ENCODE results near the gene UNC119.
A peak's percentile ranks its signal among the peaks of the same experiment; 100 is the strongest.

Gene UNC119

DNA sequence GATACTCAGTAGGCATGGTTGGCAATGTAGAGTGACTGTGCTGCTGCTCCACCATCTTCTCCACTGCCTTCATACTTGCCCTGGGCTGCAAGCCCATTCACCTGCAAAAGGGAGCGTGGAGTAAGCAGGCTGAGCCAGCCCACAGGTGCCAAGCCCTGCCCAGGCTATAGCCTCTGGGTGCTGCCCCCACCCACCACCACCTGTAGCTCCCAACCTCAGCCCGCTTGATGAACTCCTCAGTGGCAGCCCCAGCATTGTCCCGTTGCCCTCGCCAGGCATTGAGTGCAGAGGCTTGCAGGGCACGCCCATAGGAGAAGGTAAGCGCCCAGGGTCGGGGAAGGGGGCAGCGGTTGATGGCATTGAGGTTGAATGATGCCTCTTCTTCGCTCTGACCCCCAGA, 21.1 kb upstream of the UNC119 start:
- DNase-seq (ENCODE audit: extremely low read depth in 1 of 2, low read depth in 1 of 2), result no peak

DNA sequence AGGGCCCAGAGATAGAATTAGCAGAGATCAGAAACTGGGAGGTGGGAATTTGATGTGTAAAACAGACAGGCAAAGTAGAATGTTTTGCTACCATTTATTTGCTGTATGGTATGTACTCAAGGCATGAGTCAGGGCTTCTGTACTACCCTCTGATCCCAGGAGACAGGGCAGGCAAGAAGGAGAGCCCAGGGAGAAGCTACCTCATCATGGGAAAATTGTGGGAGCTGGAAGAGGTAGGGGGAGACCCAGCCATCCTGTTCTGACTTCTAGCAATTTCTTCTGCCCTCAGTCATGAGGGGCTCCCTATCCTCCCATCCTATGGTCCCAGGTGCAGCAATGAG, 20.6 kb upstream of the UNC119 start:
- DNase-seq (ENCODE audit: extremely low read depth in 1 of 2, low read depth in 1 of 2), result no peak

DNA sequence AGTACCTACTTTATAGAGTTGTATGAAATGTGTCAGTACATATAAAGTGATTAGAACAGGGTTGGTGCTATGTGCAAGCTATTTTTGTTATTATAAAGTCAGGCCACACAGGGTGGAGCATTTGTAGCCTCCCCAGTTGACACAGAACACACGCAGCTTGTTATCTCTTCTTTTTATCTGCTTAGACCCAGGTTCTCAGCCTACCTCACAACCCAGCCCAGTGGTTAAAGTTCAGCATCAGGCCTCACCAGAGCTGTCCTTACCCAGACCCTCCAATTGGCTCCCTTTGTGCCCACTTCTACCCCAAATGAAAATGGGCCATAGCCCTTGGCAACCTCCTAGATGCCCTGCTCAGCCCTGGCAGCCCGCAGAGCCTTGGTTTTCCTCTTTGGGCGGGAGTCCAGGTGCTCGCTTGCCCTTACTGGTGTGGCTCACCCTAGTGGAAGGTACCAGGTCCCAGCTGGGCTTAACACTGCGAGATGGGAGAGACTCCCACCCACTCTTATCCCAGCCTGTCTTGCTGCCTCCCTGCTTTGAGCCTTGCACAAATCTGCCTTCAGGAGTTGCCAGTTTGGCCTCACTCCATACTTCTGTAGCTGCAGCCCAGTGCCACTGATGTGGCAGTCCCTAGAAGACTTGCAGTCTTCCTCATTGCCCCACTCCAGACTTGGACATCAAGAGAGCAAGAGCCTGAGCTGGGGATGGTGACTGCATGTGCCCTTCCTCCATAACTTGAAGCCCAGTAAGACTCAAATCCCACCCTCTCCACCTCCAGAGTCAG, 20.0 kb upstream of the UNC119 start:
- DNase-seq (ENCODE audit: extremely low read depth in 1 of 2, low read depth in 1 of 2), result no peak

DNA sequence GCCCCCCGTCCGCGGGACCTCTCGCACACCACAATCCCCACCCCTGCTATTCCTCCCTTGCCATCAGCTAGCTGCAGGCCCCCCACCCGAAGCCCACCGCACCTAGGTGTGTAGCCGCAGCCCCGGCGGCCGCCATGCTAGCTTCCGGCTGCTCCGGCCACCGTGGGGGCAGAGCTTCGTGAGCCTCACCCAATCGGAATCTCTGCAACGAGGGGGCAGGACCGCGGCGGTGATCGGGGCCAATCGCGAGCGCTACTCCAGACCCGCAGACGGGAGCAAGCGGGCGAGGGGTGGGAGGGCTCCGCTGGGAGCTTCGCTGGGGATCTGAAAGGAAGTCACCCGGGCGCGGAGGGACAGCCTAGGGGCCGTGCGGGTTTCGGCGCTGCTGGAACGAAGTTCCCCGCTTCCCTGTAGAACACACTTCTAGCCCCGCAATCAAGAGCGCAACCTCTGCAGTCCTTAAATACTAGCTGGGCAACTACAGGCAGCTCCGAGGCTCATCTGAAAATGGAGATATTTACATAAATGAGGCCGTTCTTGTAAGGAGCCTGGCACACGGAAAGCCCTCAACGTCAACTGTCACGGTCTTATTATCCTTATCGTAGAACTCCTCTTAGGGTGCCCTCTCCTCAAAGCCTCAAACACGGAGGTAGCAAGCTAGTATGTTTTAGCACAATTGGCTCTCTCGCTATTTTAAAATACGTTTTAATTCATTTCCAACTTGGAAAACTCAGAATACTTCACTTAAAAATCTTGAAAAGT, 19.1 kb upstream of the UNC119 start, which contains the start of gene PIGS:
PIGS (minus strand) TSS at position 164 of the 762 bp plus-strand sequence; CDS start at position 136, 28 bp downstream.
- DNase-seq (ENCODE audit: extremely low read depth in 1 of 2, low read depth in 1 of 2), result peak; percentile 89 to 93

DNA sequence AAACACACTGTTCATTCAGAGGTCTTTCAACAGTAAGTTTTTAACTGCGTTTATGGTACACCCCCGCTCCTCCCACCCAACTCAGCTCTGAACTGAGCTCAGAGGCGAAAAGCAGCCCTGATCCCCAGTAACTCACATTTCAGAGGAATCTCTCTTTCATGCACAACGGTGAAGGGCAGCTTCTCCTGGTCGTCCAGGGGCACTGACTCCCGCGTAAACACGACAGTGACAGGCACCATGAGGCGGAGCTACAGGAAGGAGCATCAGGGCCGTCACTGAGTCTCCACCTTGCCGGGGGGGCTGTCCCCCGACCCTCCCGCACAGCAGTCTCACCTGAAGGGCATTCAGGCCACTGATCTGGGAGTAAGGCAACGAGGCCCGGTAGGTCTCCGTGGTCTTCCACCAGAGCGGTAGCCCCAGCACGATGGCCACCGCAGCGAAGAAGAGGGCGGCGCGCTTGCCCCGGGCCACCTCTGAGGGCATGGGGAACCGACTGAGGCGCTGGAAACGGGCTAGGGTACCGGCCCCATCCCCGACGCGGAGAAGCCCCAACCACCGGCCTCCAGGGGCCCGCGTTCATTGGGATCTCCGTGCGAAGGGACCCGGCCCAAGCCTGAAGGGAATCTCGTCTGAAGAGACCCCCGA, 18.4 kb upstream of the UNC119 start:
- DNase-seq (ENCODE audit: extremely low read depth in 1 of 2, low read depth in 1 of 2), result no peak

DNA sequence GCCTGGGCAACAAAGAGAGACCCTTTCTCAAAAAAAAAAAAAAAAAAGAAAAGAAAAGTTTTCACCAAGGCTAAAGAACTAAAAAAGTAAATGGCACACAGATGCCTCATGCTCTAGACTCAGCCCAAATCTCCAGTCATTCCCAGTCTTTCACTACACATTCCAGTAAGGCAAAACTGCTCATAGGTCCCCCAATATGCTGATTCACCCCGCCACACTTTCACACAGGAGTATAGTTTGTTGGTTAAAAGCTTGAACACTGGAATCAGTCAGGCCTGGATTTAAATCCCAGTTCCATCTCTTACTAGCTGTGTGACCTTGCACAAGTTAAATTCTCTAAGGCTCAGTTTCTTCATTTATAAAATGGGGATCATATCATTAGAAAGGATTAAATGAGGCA, 17.0 kb upstream of the UNC119 start:
- no peak for DNase-seq (ENCODE audit: extremely low read depth in 1 of 2, low read depth in 1 of 2)

DNA sequence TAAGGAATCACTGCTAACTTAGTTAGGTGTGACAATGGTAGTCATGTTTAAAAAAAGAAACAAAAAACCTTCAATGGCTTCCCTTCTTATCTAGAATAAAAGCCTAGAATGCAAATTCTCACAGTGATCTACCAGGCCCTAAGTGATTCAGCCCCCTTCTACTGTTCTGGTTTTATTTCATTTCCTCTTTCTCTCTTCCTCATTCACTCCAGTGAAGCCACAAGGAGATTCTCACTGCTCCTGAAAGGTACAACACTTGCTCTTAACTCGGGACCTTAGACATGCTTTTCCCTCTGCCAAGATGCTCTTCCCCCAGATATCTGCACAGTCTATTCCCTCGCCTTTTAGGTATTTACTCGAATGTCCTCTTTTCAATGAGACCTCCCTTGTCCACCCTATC, 15.2 kb upstream of the UNC119 start:
- no peak for DNase-seq (ENCODE audit: extremely low read depth in 1 of 2, low read depth in 1 of 2)

DNA sequence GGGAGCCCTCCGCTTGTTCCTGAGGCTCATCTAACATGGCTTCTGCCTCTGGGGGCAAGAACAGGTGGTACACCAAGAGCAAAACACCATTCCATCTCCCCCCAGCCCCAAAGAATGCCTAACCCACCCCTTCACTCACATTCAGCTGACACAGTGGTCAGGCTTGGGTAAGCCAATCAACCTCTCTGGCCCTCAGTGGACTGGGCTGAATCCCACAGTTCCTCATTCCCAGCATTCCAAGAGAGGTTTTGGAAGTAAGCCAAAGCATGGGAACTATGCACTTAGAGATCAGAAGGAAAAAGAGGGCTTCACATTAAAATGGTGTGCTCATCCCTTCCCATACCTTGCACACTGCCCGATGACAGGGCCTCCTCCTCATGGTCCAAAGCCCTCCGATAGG, 11.1 kb upstream of the UNC119 start:
- no peak for DNase-seq (ENCODE audit: extremely low read depth in 1 of 2, low read depth in 1 of 2)

DNA sequence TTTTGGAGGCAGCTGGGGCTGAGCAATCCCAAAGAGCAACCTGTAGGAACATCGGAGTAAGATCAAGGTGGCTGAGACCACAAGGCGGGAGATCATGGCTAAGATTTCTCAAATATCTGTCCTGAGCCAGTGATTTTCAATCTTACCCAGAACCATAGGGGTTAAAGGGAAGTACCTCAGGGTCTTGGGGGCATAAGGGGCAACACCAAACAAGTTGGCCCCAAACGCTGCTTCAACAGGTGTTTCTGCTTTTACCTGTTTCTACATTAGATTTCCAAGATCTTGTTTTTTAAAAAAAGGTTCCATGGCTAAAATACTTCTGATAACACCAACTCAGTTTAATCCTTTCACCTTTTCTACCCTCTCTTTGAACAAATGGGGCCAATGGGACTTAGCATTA, 2.6 kb upstream of the UNC119 start:
- no peak for DNase-seq (ENCODE audit: extremely low read depth in 1 of 2, low read depth in 1 of 2)

DNA sequence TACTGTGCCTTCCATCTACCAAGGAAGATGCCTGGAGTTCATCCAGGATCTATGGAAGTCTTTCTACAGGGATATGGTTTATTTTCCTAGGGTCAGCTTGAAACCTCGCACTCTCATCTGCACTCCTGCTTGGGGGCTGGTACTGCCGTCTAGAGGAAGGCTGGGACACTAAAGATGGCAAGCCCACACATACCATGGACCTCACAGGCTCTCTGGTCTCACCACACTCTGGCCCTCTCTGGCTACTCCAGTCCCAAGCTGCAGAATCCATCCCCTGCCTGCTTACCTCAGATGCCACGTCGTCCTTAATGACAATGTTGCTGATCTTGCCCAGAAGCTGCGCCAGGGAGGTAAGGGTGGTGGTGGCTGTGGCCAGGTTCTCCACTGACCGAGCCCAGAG, 2.1 kb upstream of the UNC119 start:
- DNase-seq (ENCODE audit: extremely low read depth in 1 of 2, low read depth in 1 of 2), result no peak

DNA sequence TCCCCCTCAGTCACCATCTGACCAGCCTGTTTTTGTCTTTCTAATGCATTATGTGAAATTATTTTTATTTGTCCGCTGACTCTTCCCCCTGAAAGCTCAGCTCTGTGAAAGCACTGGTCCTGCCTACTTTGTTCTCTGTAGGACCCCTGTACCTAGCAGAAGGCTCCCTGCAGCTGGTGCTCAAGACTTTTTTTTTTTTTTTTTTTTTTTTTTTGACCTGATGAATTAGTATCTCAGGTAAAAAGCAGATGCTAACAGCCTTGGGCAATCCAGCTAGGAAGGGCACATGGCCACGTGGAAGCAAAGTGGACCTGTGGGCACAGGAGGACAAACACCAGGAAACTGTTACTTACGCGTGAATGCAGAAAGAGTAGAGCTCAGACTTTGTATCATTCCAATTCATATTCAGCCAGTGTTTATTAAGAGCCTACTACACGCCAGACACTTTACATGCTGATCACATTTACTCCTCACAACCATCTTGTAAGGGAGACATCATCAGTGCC, 629 bp upstream of the UNC119 start:
- DNase-seq (ENCODE audit: extremely low read depth in 1 of 2, low read depth in 1 of 2), result no peak

DNA sequence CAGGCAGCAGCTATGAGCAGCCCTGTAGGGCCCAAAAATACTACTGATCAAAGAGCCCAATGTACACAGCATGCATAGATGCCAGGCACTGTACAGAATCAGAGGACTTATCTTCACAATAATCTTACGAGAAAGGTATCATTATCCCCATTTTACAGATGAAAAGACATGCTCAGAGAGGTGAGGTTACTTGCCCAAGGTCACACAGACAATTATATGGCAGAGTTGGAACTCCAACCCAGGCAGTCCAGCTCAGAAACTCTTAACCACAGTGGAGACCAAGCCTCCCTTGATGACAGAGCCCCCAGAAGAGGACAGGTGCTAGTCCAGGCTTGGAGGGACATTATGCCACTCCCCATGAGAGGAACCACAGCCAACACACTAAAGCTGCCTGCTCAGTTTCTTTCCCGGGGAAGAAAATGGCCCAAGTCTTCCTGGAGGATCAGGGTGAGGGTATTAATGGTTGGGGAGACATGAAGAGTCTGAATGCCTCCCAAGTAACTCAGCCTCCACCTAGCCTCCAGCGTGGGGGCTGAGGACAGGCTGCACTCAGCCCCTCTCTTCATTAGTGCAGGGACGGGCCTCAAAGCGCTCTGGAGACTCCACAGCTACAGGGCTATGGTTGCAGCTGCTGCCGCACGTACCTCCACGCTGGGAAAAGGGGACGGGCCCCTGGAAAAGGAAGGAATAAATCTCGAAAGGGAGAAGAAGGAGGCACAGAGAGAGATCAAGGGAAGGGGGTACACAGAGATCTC, 826 bp downstream of the UNC119 start:
- DNase-seq (ENCODE audit: extremely low read depth in 1 of 2, low read depth in 1 of 2), result no peak

DNA sequence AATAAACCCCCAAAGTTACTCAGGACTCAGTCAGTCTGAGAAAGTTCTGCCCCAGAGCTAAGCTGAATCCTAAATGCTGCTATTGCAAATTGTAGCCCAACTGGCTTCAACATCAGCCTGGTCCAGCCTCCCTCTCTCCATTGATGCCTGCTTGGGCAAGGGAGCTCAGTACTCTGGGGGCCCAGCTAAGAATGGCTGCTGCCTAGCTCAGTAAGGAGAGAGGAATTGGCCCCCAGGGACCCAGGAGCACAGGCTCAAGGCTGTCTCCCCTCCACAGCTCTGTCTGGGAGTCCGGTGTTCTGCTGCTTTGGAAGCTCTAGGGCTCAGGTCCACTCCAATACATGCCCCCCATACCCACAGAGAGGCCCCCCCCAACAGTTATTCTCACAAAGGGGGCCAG, 1.6 kb downstream of the UNC119 start:
- DNase-seq (ENCODE audit: extremely low read depth in 1 of 2, low read depth in 1 of 2), result no peak

DNA sequence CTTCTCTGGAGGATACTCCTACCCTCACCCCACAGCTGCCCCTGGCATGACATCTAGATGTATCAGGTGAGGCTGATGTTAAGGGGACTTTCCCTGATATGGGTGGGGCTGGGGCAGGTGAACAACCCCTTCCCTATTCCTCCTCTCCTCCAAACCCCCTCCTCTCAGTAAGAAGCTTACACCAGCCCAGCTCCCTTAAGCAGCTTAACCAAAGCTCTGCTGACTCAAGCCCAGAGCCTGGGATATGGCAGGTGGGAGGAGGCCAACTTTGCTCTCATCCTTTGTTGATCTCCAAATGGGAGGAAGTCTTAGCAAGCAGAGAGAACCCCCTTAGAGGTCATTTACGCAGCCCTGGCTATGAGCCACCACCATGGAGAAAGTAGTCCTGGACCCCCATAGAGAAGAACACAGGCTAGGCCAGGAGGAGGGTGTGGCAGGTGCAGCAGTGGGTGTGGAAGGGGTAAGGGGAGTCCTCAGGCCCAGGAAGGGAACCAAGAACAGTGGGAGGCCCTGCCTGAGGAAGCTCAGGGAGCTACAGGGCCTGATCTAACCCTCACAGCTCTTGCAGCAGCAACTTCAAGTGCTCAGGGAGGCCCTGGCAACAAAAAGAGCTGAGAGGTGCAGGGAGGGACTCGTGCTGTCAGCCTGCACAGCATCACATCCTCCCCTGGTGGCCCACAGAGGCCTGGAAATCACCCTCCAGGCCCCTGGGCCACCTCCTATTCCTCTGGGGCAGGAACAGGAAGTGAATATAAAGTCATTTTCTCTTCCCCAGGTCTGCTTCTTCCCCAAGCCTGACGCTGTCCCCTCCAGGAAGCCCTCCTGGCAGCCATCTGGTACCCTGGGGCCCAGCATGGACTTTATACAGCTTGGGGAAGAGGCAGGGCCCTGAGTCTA, 2.9 kb downstream of the UNC119 start:
- peak in 1 of 2 donors; percentile 26 for DNase-seq (ENCODE audit: extremely low read depth in 1 of 2, low read depth in 1 of 2)

DNA sequence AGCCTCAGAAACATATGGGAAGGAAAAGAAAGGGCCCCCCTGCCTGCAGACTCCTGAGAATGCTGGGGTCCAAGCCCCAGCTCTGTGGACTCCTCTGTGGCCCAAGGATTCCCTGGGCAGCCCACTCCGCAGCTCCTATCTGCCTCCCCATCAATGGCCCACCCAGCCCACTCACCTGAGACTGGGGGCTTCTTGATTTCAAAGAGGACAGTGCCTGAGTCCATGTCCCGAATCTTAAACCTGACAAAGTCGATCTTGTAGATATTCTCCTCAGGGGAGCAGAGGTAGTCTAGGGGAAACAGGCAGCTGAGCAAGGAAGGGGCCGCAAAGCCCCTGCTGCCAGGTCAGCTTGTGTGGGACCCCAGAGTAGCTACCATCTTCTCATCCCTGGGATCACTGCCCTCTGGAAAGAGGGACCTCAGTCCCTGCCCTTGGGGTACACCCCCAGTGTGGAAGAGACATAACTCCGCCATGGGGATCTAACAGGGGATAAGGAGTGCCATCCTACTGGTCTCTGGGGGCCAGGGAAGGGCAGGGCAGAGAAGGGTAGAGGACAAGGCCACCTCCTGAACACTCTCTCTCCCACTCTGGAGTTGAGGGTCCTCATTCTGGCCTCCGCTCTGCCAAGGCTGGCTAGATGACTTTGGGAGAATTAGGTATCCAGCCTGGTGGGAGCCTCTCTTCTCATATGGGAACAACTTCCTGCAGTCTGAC, 3.9 kb downstream of the UNC119 start:
- no peak for DNase-seq (ENCODE audit: extremely low read depth in 1 of 2, low read depth in 1 of 2)

DNA sequence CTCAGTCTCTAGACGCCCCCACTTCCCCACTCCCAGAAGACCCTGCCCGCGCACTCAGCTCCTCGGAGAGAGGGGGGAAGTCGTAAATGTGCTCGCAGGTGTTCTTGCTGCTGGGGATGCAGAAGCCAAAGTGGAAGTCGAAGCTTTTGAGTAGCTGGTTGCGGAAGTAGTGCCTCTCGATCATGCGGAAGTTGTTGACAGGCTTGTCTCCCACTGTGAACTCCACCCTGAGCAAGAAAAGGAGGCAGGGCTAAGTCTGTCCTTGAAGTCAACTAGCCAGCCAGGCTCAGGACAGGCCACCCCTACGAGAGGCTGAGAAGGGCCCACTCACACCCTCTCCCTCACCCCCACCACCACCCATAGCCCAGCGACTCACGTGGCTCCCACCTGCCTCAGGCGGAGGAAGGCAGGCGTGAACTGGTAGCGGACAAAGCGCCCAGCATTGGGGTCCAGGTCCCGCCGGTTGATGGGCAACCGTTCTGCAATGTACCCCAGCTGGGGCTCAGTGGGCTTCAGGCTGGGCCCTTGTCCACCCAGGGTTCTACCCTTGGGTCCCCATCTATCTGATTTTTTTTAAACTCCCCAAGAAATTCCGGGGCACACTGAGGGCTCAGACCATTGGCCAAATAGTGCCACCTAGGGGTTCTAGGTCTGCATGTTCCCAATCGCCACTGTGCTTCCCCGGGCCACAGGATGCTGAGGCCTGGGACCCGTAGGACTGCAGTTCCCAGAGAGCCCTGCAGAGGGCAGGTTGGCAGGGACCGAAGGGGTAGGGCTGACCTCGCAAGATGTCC, 4.6 kb downstream of the UNC119 start:
- DNase-seq (ENCODE audit: extremely low read depth in 1 of 2, low read depth in 1 of 2), result peak; percentile 39 to 67

DNA sequence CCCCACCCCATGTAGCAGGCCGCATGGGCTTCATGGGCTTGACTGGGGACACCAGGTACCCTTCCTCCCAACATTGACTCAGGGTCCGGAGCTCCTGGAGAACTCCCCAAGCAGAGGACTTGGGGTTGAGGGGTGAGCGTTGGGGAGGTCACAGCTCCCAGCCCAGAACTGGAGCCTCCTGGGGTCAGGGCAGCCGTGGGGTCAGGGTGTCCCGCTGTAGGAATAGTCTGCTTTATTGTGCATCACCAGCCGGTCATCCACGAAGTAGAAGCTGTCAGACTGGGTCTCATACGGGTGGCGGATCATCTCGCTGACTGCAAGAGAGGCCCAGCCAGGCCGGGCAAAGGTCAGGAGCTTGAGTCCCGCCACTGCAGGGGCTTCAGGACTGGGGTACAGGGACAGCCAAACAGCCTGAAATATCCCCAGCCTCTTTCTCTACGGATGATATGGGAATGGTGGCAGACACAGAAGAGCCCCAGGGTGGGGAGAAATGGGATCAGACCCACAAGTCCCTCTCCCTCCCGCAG, 5.3 kb downstream of the UNC119 start:
- no peak for DNase-seq (ENCODE audit: extremely low read depth in 1 of 2, low read depth in 1 of 2)

DNA sequence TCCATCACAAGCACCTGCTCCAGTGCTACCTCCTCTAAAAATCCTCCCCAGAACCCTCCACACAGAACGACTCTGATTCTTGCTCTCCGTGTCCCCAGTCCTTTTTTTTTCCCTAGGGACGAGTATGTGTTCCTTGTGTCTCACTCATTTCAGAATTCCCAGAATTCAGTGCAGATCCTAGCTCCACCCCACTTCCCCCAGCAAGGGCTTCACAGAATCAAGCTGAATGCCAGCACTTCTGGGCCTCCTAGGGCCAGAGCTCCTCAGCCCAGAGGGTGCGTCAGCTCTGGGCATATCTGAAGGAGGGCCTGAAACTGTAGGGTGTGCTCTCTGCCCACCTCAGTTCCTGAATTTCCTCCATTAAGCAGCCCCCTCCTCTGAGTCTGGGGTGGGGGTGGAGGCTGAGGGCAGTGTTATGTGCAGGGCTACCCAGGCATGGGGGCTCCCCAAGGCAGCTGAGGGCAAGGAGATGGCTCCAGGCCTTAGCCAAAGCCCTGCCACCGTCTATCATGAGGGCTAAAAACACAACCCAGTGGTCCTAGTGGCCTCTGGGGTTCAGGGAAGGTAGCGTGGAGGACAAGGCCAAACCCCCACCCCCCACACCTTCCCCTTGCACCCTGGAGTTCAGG, 6.5 kb downstream of the UNC119 start:
- no peak for DNase-seq (ENCODE audit: extremely low read depth in 1 of 2, low read depth in 1 of 2)

Measured in stimulated activated CD8-positive, alpha-beta memory T cell treated with anti-CD3 and anti-CD28 coated beads, Interleukin-7, amount 100 ng/mL, for 48 hours (primary cell).